Tibial nerve (tissue), 3 donors: Measurements from ENCODE around the gene KMT2C.

Experiments used
- POLR2A ChIP-seq, 2 donors: fragments of 450-650 bp; IDR thresholded peaks; one replicate each; pipeline ENCODE4 v1.6.1; 2017; ENCODE audit warnings: antibody characterized with exemption in 2 of 2, mild to moderate bottlenecking in 2 of 2, moderate library complexity in 2 of 2
- TF ChIP-seq, protein P1 (sequence below), 5 experiments: fragments of 200-600 bp in 3 of 5; fragments of 450-650 bp in 2 of 5; sonication (generic) in 3 of 5; IDR thresholded peaks; one replicate each; pipeline ENCODE4 v1.5.1; 2016 to 2019; ENCODE audit warnings: antibody characterized with exemption in 5 of 5, mild to moderate bottlenecking in 3 of 5, moderate library complexity in 2 of 5

DNA sequence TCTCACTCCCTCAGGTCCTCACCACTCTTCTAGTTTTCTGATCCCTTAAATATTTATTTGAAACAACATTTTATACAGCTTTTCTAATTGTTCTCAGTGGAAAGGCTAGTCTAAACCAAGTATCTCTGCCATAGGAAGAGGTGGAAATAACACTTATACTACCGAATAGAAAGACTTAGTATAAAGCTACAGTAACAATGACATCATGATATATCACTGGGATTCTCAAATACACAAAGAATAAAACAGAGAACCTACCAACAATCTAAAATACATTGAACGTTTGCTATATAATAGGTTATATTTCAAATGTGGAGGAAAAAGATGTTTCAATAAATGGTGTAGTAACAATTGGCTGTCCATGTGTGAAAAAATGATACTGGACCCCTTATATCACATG is 142.9 kb downstream of the KMT2C start:
- TF ChIP-seq, protein P1, sequence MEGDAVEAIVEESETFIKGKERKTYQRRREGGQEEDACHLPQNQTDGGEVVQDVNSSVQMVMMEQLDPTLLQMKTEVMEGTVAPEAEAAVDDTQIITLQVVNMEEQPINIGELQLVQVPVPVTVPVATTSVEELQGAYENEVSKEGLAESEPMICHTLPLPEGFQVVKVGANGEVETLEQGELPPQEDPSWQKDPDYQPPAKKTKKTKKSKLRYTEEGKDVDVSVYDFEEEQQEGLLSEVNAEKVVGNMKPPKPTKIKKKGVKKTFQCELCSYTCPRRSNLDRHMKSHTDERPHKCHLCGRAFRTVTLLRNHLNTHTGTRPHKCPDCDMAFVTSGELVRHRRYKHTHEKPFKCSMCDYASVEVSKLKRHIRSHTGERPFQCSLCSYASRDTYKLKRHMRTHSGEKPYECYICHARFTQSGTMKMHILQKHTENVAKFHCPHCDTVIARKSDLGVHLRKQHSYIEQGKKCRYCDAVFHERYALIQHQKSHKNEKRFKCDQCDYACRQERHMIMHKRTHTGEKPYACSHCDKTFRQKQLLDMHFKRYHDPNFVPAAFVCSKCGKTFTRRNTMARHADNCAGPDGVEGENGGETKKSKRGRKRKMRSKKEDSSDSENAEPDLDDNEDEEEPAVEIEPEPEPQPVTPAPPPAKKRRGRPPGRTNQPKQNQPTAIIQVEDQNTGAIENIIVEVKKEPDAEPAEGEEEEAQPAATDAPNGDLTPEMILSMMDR (IDR thresholded peaks at IDR 0.05), result no peak
- no peak for TF ChIP-seq POLR2A (IDR thresholded peaks at IDR 0.05)
